Stimulated activated CD8-positive, alpha-beta memory T cell treated with anti-CD3 and anti-CD28 coated beads, Interleukin-12 subunit alpha, Interleukin-12 subunit beta, amount 100 ng/mL, for 24 hours (primary cell): ENCODE data around the gene LYPD6B.

Experiments used
- DNase-seq: peaks from one replicate; pipeline ENCODE4 v3.0.0-alpha.2; 2020; ENCODE audit errors: extremely low read depth

Gene LYPD6B

DNA sequence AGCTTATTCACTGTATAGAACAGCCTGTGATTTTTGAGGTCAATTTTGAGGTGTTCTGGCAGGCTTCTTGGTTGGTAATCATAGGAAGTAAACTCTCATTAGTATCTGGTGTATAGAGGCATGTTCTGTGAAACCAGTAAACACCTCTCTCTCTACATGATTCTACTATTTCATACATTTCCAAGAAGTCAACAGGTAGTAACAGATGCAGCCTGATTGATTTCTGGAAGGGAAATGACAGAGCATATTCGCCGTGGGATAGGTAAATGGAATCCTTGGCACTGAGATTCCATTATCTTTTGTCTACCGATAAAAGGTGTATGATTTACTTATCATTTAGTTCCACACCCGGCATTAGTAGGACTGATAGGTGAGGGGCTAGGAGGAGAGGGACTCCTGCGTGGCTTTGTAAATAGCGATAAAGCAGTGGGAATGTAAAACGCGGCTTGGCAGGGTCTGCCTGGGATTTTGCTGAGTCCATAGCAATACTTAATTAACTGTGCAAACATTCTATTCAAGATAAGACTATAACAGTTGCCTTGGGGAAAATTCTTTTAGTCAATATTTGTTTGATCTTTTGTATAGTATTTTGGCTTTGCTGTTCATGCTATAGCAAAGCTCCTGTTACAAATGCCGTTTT is 32.3 kb downstream of the LYPD6B start:
- DNase-seq, result no peak

DNA sequence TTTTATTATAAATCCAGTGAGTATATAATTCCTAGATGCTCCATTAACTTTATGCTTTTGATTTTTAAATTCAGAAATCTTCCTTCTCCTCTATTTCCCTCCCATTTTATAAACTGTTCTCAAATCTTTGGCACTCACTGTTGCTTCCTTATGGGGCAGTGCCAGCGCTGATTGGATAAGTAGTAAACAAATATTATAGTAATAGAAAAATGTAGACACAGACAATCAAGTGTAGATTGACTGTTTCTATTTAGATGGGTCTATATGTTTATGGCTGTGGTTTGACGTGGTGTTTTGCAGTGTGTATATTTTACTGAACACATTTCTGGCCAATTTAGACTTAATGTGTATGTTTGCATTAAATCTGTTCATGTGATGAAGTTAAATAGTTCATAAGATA is 36.6 kb downstream of the LYPD6B start:
- no peak for DNase-seq

DNA sequence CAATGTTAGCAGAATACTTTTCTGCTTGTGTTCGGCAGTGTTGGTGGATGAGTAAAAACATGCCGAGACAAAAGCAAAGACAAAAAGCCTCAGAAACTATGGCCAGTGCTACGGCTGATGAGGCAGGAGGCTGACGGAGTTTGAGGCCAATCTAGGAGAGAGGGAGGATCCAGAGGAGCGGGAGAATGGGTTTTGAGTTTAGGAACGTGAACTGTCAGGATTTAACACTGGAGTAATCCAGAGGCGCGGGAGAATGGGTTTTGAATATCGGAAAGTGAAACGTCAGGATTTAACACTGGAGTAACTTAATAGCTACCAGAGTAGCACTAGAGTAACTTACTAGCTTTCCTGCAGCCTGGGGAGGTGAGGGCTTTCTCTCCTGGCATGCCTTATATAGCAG is 37.4 kb downstream of the LYPD6B start:
- DNase-seq, result no peak

DNA sequence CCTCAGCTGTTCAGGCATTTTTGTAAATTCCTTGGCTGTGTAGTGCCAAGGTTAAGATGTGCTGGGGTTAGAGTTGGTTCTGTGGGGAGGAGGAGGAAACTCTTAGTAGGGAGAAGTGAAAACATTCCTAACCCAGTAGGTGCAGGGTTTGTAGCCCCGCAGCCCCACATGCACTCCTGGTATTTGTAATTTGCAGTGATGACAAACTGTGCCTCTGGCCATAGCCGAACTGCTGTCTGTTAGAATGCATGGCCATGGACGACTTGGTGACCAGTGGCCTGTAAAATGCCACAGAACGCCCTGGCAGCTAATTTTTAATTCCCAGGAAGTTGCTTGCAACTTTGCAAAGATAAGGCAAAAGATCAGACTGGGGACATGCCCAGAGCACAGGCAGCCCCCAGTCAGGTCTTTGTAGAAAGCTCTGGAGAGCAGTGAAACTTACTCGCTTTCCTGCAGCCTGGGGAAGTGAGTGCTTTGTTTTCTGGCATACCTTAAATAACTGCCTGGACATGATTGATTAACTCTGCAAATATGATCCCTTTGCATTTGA is 38.4 kb downstream of the LYPD6B start:
- no peak for DNase-seq

DNA sequence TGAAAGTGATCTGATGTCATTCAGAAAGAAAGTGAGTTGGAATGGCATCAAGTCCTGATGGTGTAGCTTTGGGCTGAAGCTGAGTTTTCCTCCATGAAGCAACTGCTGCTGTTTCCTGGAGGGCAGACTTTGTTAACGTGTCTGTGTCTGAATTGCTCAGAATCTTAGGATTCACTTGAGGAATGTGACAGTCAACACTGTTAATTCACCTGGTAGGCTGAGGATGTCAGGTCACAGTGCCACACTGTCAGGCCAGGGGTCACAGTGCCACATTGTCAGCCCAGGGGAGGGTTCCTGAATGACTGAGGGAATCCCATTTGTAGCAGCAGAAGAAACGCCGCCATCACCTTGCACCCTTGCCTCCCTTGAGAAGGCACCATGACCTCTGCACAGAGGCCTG is 39.4 kb downstream of the LYPD6B start:
- no peak for DNase-seq

DNA sequence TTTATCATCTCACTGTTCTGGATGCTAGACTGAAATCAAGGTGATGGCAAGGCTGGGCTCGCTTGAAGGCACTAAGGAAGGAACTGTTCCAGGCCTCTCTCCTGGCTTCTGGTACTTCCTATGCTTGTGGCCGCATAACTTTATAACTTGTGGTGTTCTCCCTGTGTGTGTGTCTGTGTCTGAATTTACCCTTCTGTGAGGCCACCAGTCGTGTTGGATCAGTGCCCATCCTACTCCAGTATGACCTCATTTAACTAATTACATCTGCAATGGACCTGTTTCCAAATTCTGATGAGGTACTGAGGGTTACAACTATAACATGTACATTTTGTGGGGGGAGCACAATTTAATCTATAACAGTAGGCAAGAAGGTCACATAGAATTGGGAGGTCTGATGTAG is 41.6 kb downstream of the LYPD6B start:
- no peak for DNase-seq

DNA sequence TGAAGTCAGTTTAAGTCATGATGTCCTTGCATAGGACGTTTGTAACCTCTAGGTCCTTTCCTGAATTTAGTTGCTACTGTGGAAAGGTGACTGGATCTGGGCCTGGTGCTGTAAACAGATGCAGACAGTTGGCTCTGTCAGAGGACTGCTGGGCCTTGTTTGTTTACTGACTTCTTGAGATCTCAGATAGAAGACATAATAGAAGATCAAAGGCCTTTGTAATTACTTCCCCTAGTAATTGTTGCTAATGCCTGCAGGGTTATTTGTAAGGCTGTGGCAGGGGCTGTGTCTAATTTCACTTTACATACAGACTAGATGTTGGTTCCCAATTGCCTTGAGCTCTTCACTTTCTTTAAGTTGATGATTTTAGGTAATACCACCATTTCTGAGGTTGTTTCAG is 42.5 kb downstream of the LYPD6B start:
- no peak for DNase-seq

DNA sequence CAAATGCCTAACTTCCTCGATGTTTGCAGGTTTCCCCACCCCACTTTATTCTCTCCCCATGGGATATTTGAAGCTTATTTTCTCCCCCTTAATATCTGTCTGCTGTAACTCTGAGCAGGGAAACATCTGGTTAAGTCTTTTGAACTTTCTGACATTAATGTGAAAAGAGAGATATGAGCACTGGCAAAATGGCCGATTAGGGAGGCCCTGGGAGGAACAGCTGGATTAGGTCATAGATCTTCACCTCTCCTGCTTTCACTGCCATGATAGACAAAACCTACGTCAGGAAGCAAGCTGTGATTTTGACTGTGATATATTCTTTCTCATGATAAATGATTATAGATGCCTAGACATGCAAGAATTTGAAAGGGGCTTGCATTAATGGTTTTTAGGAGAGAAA is 43.6 kb downstream of the LYPD6B start:
- DNase-seq, result no peak

DNA sequence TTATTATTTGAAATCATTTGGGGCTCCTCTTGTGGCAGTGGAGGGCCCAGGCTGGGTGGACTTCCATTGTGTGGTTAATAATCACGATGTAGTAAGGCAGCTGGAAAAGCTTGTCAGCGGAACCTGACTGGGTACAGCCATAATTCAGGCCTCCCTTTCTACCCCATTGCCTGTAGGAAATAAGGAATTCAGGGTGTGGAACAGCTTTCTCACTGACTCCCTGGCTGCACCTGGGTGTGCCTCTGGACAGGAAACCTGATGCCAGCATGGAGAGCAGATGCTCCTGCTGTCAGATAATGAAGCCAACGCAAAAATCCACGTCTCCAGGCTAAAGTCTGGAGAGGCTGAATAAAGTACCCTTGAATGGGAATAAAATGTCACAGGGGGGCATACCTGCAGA is 44.2 kb downstream of the LYPD6B start:
- no peak for DNase-seq

DNA sequence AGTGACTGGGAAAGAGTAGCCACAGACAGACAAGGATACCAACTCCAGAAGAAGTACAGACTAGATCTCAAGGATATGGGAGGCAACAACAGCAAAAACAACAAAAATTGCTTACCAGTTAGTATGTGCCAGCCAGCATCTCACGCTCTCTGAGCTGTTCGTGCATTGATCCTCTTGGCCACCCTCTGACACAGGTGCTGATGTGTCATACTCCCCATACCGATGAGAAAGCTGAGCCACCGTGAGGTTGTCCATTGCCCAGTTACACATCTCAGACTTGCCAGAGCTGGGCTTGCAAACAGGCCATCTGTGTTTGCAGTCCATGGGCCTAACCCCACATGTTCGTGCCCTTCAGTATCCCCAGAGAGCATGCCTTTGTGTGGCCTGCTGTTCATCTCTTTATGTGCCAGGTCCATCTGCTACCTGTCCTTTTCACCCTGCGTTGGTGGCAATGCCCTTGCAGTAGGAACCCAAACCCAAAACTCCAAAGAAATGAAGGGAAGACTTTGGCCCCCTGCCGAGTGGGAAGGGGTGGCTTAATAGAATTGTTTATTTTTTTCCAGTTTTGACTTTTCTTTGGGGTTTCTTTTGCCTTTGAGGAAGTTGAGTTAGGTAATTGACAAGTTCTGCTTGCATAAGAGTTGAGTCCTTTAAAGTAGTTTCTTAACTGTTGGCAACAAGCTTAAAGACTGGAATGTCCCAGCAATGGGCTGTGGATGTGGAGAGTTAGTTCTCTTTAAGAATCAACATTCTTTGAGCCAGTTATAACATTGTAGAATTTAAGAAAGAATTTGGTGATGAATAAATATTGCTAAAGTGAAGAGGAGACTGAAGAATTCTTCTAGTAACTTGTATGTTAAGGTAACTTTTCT is 46.7 kb downstream of the LYPD6B start:
- no peak for DNase-seq

DNA sequence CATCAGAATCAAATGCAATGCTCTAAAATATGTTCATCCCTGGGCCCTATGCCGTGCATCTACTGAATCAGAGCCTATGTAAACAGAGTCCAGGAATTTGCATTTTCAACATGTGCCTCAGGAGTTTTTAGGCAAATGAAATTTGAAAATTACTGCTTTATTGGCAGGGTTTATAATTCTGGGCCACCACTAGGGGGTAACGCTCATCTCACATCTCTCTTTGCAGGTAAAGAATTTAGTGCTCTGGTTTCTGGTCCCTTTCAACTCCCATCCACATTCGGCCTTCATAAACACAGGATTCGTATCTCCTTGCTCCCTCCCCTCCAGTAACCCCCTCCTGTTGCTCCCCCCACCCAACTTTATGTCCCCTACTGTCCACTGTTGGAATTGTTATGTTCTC is 49.3 kb downstream of the LYPD6B start:
- no peak for DNase-seq

DNA sequence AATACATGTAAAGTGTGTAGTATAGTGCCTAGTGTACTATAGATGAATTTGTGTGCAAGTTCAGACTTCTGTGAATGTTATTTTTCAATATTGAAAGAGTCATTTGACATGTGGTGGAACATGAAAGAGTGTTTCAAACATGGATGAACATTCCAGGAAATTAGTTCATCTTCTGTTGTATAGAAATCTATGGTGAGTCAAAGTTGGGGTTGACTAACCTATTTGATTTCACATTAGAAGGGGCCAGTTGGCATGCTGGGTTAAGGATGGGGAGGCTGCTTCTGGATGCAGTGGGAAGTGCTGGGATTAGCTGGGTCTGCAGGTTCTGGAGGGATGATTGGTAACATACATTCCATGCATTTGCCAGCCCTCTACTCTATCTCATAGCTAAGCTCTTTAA is 50.6 kb downstream of the LYPD6B start:
- DNase-seq, result no peak

DNA sequence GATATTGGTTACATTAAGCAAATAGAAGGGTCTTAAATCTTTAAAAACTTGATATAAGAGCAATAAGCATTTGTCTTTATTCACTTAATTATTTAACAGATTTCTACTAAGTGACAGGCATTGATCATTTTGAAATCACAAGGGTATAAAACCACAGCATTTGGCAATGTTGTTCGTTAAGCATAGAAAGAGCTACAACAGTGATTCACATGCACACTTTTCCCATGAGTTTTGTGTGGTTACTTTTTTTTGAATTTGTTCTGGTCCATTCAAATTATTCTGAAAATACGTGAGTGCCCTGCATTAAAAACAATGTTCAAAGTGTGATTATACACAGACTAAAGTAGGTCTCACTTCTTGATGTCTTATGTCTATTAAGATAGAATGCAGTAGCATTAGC is 52.2 kb downstream of the LYPD6B start:
- no peak for DNase-seq

DNA sequence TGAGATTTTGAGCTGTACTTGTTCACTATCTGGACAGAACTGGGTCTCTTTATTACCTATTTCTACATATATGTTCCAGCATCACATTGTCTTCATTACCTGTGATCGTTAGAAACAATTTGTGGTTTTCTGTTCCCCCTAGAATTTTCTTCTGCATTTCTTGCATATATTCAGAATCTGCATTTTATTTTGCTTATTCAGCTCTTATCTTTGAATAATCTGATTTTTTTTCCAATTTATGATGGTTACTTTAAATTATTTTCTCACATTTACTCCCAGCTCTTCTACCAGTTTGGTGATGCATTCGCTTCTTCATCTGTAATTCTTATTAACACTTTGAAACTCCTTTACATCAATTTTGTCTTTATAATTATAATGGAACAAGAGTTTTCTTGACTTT is 55.1 kb downstream of the LYPD6B start:
- DNase-seq, result no peak

DNA sequence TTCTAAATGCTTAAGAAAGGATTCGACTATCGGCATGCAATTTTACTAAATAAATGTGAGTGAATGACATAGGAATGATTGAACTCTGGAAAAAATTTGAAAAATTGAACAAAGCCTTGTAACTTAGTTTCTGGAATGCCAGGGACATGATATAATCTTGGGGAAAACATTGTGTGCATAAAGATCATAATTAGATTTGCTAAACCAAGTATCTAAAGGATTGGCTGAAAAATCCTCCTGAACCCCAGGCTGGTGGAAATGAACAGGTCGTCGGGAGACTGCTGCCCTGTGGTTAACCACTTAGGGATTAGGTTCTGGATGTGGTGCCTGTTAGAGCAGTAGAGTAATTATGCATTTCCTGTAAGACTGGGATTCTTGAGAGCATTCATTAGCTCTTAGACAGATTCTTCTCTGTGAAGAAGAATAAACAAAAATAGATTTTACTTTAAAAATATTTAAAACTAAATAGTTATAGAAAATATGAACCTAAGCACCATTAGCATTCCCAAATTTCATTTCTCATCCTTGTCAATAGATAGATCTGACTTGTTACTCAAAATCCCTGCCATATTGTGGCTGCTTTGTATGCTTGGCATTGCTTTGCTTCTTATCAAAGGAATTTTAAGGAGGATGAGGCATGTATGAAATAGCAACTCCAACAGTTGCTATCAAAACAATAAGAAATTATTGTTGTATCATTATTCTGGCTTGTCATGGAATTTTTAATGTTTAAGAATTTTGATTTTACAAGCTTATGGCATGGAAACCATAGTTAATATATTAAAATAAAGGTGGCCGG is 55.9 kb downstream of the LYPD6B start:
- DNase-seq, result no peak

DNA sequence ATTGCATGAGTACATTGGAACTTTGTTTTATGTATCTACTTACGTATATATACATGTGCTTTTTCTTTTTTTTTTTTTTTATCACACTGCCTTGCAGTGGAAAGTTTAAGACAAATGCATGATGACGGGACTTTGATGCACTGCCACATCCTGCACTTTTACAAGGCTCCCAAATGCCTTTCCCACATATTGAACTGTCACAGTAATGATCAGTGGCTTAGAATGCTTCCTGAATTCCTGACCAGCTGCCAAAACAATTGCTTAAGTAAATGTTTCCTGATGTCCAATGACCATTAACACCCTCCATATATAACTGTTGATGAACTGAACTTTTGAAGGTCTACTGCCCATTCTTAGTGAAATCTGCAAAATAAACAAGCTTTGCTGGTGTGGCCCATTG is 60.2 kb downstream of the LYPD6B start:
- no peak for DNase-seq

DNA sequence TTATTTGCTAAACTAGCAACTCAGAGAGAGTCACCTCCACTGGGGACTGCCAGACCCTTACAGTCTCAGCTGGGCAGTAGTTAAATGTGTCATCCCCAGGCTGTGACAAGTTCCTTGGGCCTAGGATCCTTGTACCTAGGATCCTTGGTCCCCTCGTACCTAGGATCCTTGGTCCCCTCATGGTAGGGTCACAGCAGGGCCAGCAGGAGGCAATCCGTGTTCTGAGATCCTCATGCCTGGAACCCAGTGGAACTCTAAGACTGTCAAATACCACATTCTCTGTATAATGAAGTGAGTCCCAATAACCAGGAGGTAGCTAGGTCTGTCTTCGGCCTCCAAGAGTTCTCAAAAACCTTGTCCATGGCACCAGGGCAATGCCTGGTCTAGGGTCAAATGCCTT is 60.8 kb downstream of the LYPD6B start:
- no peak for DNase-seq

DNA sequence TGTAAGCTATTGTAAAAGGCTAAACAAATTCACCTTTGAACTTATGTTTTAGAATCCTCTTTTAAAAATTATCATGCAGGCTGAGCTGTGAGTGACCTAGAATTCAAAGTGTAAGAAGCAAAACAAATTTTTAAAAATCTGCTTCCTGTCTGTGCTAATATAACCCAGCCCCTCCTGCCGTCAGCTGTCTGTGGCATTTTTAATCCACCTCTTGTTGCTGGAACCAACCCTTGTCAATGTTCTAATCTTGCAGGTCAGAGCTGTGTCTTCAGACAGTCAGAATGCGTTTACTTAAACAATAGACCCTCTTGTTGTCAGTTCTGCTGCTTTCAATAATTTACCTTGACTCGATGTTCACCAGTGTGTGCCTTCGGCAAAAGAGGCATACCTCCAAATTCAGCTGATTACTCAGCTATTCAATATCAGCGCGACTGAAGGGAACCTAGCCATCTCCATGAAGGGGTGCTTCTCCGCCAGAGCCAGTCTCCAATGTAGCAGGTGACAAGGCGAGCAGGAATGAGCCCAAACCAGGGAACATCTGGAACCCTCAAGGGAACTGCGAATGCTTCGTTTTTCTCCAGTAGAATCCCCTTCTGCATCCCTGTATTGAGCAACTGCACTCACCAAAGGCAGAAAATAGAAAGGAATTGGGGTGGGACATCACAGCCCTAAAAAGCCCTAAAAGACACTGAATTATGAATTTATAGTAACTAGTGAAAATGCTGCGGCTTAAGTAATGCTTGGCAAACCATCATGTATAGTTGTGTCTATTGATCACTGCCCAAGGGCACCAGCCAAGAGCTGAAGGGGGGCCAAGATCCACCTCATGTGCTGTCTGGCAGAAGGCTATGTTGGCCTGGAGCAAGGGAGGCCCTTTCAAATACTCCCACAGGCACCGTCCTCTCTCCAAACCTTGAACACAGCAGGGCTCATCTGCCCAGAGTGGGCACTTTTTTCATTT is 62.5 kb downstream of the LYPD6B start:
- no peak for DNase-seq

DNA sequence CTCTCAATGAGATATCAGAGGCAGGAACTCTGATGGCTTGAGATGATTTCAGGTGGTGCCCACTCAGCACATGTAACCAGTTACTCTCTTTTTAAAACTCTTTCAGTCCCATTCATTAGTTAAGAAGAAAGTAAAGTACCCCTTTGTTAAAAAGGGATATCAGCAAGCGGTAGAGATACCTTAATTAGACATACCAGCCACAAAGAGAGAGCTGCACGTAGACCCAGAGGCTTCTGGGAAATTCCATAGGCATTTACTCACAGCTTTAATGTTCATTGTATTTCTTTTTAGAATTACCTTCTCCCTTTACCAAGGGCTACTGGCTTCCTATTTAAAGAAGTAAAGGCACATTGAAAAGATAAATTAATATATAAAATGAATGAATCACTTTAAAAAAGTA is 63.3 kb downstream of the LYPD6B start:
- no peak for DNase-seq

DNA sequence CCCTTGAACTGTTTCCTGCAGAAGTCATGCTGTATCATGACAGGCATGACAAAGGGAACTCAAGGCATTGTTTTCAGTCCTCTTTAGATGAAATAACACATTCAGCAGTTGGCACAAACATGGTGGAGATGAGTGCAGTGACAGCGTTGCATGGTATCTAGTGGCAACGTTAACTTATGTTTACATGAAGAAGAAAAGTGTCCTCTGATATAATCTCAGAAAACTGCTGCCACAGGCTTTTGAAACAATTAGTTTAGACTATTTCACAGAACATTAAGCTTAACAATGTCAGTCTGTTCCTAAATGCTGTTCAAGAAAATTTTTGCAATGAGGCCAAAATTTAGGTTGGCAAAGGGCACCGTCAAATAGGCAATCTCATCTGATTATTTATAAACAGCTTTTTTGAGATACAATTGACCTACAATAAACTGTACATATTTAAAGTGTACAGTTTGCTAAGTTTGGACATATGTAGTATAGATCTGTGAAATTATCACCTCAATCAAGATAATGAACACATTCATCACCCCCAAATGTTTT is 64.7 kb downstream of the LYPD6B start:
- DNase-seq, result no peak

DNA sequence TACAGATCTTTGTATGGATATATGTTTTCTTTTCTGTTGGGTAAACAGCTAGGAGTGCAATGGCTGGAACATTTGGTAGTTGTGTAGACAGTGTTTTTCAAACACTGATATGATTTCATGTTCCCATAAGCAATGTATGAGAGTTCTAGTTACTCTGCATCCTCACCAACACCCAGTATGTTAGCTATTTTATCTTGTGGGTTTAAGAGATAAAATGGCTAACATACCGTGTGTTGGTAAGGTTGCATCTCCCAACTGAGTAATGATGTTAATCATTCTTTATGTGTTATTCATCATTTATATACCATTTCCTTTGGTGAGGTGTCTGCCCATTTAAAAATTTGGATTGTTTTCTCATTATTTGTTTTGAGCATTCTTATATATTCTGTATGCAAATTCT is 65.7 kb downstream of the LYPD6B start:
- no peak for DNase-seq
